Upper lobe of left lung (tissue), 6 donors: Measurements from ENCODE around the gene CDHR3. TPM values are rescaled to one million over a fixed set of nuclear protein-coding genes. Genes with fewer than 3 reads are reported as not detected.

ENCODE experiments used
- ATAC-seq, 2 donors: fragments of 200-7000 bp; cut with Tn5 transposase; one replicate each; pipeline ENCODE4 v1.9.1; 2022; ENCODE audit warnings: mild to moderate bottlenecking in 2 of 2, moderate library complexity in 2 of 2; ENCODE audit not compliant: low FRiP score in 2 of 2
- DNase-seq, 2 donors: peaks; one replicate each; pipeline ENCODE4 v3.0.0-alpha.2; 2019 to 2020
- H3K27ac ChIP-seq, 4 donors: fragments of 200-600 bp; sonication (generic); one replicate each; pipeline ENCODE4 v1.5.1; 2016 to 2019
- H3K27me3 ChIP-seq, 4 donors: fragments of 200-600 bp; sonication (generic); one replicate each; pipeline ENCODE4 v1.5.1; 2017 to 2019
- H3K36me3 ChIP-seq, 4 donors: fragments of 200-600 bp; sonication (generic); one replicate each; pipeline ENCODE4 v1.5.1; 2016 to 2019
- H3K4me1 ChIP-seq, 4 donors: fragments of 200-600 bp; sonication (generic); one replicate each; pipeline ENCODE4 v1.5.1; 2018 to 2019
- H3K4me3 ChIP-seq, 4 donors: fragments of 200-600 bp; sonication (generic); one replicate each; pipeline ENCODE4 v1.5.1; 2017 to 2019; ENCODE audit warnings: mild to moderate bottlenecking in 2 of 4, moderate library complexity in 1 of 4
- H3K9me3 ChIP-seq, 4 donors: fragments of 200-600 bp; sonication (generic); one replicate each; pipeline ENCODE4 v1.5.1; 2018 to 2019
- EP300 ChIP-seq, 4 donors: sonication (generic); formaldehyde crosslinking; IDR thresholded peaks; one replicate each; pipeline ENCODE4 v1.5.1; 2017; ENCODE audit warnings: antibody characterized with exemption in 4 of 4, control low read depth in 2 of 4
- POLR2A ChIP-seq, 4 donors: fragments of 450-650 bp; IDR thresholded peaks; one replicate each; pipeline ENCODE4 v1.5.1; 2016 to 2017; ENCODE audit warnings: antibody characterized with exemption in 4 of 4, mild to moderate bottlenecking in 2 of 4
- POLR2AphosphoS5 ChIP-seq, 2 donors: sonication (generic); formaldehyde crosslinking; IDR thresholded peaks; one replicate each; pipeline ENCODE4 v1.5.1; 2017; ENCODE audit warnings: antibody characterized with exemption in 2 of 2
- WGBS, 2 donors: methylation state at CpG; one replicate each; pipeline ENCODE4 v1.1.5; 2017 to 2018; 5-methylcytosine and 5-hydroxymethylcytosine counted together
- total RNA-seq, 6 donors: library from RNA; depleted of rRNA in 4 of 6; stranded (reverse); fragments of >200 nt in 4 of 6; gene quantifications; one replicate each; pipeline versions ENCODE4 v1.1.0 to v1.2.1, GENCODE V29; 2016 to 2021
- TF ChIP-seq, protein P1 (sequence below), 6 experiments: fragments of 450-650 bp in 4 of 6; fragments of 200-600 bp in 2 of 6; sonication (generic) in 2 of 6; IDR thresholded peaks; one replicate each; pipeline ENCODE4 v1.5.1; 2016 to 2019; ENCODE audit warnings: antibody characterized with exemption in 6 of 6
- donor health status: DM: no; HTN: no; CAD: no; lungs with moderate emphysema.
- donor health status: DM: no; HTN: yes; CAD: no; lungs with severe emphysema.

The CDHR3 gene
- total RNA-seq, 6 donors from 2014 or later = 2.6 to 148 (median 32.8) TPM

DNA sequence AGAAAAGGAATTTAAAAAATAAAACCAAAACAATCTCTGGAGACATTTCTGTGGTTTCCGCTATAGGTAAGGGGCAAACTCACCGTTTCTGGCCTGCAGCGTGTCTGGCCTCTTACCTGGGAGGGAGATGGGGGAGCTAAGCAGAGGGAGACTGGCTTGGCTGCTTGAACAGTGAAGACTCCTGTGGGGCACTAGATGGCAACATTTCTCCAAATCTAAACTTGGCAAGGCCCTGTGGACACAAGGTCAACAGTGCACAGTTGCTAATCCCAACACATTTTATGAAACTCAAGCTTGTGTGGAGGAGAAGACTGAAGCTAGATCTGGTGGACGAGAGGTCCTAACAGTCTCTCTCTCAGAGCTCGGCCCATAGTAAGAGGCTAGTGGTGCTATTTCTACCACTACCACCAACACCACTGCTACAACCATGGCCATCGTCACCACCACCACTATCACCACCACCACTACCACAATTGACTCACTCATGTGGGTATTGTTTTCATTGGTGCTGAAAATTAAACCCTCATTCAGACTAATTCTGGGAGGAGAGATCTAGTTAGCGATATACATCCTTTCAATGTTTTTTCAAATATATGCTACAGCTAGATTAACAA, 28.4 kb upstream of the CDHR3 start:
- WGBS, 2 donors = 68 to 76% methylated on average over 6 to 7 of the region's 7 CpGs
- no peaks in the 10 kb centered on the region for H3K9me3 ChIP-seq
- ATAC-seq = peak; percentile 71 to 91
- H3K27me3 ChIP-seq = no peaks in the 10 kb centered on the region
- H3K36me3 ChIP-seq = no peaks in the 10 kb centered on the region
- peak overlapping the region in 1 of 4 donors; percentile 38 for H3K27ac ChIP-seq
- DNase-seq = peak in 1 of 2 donors; percentile 66
- H3K4me1 ChIP-seq = peaks cover 0 to 15% (median 8%) of the 10 kb centered on the region in 4 donors
- no peak overlapping the region for H3K4me3 ChIP-seq
- no peak for TF ChIP-seq EP300 (IDR thresholded peaks at IDR 0.05)
- TF ChIP-seq, protein P1, sequence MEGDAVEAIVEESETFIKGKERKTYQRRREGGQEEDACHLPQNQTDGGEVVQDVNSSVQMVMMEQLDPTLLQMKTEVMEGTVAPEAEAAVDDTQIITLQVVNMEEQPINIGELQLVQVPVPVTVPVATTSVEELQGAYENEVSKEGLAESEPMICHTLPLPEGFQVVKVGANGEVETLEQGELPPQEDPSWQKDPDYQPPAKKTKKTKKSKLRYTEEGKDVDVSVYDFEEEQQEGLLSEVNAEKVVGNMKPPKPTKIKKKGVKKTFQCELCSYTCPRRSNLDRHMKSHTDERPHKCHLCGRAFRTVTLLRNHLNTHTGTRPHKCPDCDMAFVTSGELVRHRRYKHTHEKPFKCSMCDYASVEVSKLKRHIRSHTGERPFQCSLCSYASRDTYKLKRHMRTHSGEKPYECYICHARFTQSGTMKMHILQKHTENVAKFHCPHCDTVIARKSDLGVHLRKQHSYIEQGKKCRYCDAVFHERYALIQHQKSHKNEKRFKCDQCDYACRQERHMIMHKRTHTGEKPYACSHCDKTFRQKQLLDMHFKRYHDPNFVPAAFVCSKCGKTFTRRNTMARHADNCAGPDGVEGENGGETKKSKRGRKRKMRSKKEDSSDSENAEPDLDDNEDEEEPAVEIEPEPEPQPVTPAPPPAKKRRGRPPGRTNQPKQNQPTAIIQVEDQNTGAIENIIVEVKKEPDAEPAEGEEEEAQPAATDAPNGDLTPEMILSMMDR (IDR thresholded peaks at IDR 0.05) = peak in 4 of 6 experiments; percentile 35 to 69 (median 49)

DNA sequence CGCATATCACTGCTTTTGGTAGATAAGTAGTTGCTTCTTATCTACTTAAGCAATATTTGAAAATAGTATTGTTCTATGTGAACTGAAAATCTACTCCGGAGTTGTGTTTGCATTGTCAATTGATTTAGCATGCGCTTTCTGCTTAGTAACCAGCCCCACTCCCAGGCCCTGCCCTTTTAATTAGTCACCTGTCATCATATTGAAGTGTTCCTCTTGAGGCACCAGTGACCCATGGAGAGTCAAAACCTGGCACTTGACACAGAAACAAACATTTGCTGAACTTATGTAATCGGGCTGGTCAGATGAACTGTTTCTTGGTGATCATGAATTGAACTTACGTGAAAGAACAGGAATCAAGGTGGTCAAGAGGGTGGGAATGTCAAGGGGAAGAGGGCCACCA, 27.8 kb upstream of the CDHR3 start:
- Histone ChIP-seq H3K4me3 (no peak overlapping the region), H3K27me3 (no peaks in the 10 kb centered on the region), H3K9me3 (no peaks in the 10 kb centered on the region), H3K4me1 (peaks cover 0 to 15% (median 10%) of the 10 kb centered on the region in 4 donors), H3K27ac (peak overlapping the region in 1 of 4 donors; percentile 38), H3K36me3 (no peaks in the 10 kb centered on the region)
- ATAC-seq (peak; percentile 59 to 83), DNase-seq (peak in 1 of 2 donors; percentile 69)
- TF ChIP-seq, protein P1 (IDR thresholded peaks at IDR 0.05) = no peak
- TF ChIP-seq POLR2AphosphoS5 (IDR thresholded peaks at IDR 0.05) = peak; percentile 23 to 50
- TF ChIP-seq POLR2A (IDR thresholded peaks at IDR 0.05) = no peak
- peak in 1 of 4 donors; percentile 84 for TF ChIP-seq EP300 (IDR thresholded peaks at IDR 0.05)
- WGBS, 2 donors = 69 to 74% methylated on average over 5 of the region's 5 CpGs

DNA sequence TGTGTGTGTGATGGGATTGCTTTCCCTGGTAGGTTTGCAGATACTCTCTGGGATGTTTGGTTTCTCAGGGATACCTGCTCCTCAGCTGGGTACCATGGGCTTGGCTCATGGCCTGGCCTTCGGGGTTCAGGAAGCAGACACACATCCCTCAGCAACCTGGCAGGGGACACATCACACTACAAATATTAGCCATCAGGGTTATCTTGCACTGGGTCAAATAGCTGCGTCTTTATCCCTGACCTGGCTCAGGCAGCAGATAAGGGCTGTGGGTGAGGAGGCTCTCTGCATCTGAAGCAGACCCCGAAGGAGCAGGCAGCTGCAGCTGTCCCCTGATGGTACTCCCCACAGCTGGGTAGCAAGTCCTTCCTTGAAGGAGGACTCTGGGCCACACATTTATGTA, 25.7 kb upstream of the CDHR3 start:
- Histone ChIP-seq H3K36me3 (no peaks in the 10 kb centered on the region), H3K4me3 (no peak overlapping the region), H3K9me3 (no peaks in the 10 kb centered on the region), H3K4me1 (peaks cover 0 to 15% (median 11%) of the 10 kb centered on the region in 4 donors), H3K27ac (no peak overlapping the region), H3K27me3 (no peaks in the 10 kb centered on the region)
- ATAC-seq (no peak), DNase-seq (no peak)
- TF ChIP-seq POLR2AphosphoS5 (IDR thresholded peaks at IDR 0.05) = no peak
- TF ChIP-seq POLR2A (IDR thresholded peaks at IDR 0.05) = no peak
- TF ChIP-seq, protein P1 (IDR thresholded peaks at IDR 0.05) = no peak
- no peak for TF ChIP-seq EP300 (IDR thresholded peaks at IDR 0.05)
- 61 to 63% methylated on average over 3 of the region's 3 CpGs for WGBS, 2 donors

DNA sequence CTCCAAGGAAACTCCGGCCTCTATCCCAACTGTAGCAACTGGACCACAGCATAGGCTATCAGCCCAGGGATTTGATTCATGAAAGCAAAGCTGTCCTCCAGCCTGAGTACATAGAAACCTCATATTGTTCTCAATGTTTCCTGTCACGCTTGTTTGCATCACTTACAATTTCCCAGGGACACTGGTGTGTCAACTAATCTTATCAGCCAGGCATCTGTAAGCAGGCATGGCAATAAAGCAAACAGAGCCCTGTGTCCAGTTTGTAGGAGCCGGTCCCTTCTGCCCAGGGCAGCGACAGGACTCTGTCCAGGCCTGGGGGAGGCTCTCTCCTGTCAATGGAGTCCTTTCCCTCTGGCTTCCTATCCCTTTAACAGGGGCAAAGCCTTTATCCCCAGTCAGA, 23.0 kb upstream of the CDHR3 start:
- H3K27me3 ChIP-seq = no peaks in the 10 kb centered on the region
- H3K36me3 ChIP-seq = no peaks in the 10 kb centered on the region
- DNase-seq (no peak), ATAC-seq (no peak)
- 55 to 70% methylated on average over 4 of the region's 4 CpGs for WGBS, 2 donors
- no peak overlapping the region for H3K4me3 ChIP-seq
- peaks cover 0 to 6% (median 1%) of the 10 kb centered on the region in 4 donors for H3K4me1 ChIP-seq
- H3K9me3 ChIP-seq = no peaks in the 10 kb centered on the region
- H3K27ac ChIP-seq = no peak overlapping the region
- peak in 1 of 2 donors; percentile 8 for TF ChIP-seq POLR2AphosphoS5 (IDR thresholded peaks at IDR 0.05)
- TF ChIP-seq POLR2A (IDR thresholded peaks at IDR 0.05) = no peak
- TF ChIP-seq EP300 (IDR thresholded peaks at IDR 0.05) = no peak
- TF ChIP-seq, protein P1 (IDR thresholded peaks at IDR 0.05) = no peak

DNA sequence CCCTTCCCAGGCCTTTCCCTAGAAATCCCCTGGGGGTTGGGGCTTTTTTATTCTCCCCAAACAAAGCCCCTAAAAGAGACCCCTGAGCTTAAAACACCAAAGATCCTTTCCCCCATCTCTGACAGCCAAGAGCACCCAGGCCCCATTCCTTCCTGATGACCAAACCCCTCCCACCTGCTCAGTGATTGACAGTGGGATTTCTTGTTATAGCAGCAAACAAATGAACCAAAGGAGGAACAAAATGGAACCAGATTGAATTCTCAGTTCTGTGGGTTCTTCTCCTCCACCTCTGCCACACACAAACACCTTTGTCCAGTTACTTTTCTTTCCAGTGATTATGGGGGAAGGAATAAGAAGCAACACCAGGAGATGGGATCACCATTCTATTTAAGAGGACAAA, 21.5 kb upstream of the CDHR3 start:
- H3K36me3 ChIP-seq = no peaks in the 10 kb centered on the region
- TF ChIP-seq POLR2A (IDR thresholded peaks at IDR 0.05) (no peak), POLR2AphosphoS5 (IDR thresholded peaks at IDR 0.05) (no peak), EP300 (IDR thresholded peaks at IDR 0.05) (no peak)
- TF ChIP-seq, protein P1 (IDR thresholded peaks at IDR 0.05) = no peak
- ATAC-seq = no peak

More for the DNA sequence above, 21.5 kb upstream of the CDHR3 start:
- Histone ChIP-seq H3K9me3 (no peaks in the 10 kb centered on the region), H3K4me1 (peaks cover 0 to 6% (median 0%) of the 10 kb centered on the region in 4 donors), H3K4me3 (no peak overlapping the region), H3K27ac (no peak overlapping the region), H3K27me3 (no peaks in the 10 kb centered on the region)
- DNase-seq = no peak
